NCI-H446 treated with DMSO at 0.1 percent for 48 hours (cell line): ENCODE measurements around the gene TRIM52.
"Not testable (repeated sequence)": the region's sequence is repeated elsewhere in the genome, so short reads cannot be mapped to it uniquely, and the experiment has no call there.

Experiments
- DNase-seq: peaks from one replicate; lab custom pipeline; 2025; lab: John Stamatoyannopoulos, UW

The TRIM52 gene

GRCh38 chr5:181260720-181261319, at the start of gene TRIM52:
TSS of gene TRIM52 (minus strand) at chr5:181261143. CDS start at chr5:181260813, 330 bp downstream.
- DNase-seq: no peak

DNA sequence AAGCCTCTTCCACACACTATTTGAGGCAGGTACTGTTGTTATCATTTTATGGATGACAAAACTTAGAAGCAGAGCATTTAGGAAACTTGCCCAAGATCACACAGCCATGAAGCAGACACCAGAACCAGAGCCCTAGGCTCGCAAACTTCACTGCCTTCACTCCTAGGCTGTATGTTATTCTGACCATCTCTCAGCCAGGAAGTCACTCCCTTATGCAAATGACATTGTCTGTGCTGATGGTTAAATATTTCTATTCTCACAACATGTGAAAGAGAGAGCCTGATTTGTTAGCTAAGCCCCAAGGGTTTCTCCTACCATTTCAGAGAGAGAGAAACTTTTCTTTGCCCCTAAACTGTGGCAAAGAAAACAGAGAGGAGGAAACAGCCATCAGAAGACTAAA, 26.4 kb upstream of the TRIM52 start:
- not testable (repeated sequence) for DNase-seq

DNA sequence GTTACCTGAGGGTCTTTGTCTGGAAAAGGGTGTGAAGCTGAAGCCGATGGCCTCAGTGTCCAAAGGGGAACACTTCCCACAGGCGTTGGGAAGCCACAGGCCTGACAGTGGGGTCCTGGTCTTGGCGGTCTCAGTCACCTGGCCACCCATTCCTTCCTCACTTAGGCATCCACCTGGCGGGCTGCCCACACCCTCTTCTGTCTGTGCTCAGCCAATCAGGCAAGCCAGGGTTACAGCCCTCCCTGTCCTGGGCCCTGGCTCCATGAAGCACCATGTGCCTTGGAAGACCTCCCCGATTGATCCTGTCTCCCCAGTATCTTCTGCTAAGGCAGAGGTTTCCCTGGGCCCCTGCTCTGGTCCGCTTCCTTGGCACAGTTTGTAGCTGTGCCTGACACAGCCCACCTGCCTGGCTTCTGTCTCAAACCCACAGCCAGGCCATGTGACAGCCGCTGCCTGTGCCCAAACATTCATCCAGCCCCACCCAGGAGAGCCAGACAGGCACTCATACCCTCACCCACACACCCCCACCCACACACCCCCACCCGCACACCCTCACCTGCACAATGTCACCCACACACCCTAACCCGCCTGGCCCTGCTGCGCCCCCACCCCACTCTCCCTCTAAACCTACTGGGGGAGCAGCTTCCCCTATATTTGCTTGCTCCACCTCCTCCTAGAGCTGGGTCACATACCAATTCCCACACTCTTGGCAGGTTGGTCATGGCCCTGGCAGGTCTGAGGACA, 25.2 kb upstream of the TRIM52 start:
- DNase-seq: not testable (repeated sequence)

DNA sequence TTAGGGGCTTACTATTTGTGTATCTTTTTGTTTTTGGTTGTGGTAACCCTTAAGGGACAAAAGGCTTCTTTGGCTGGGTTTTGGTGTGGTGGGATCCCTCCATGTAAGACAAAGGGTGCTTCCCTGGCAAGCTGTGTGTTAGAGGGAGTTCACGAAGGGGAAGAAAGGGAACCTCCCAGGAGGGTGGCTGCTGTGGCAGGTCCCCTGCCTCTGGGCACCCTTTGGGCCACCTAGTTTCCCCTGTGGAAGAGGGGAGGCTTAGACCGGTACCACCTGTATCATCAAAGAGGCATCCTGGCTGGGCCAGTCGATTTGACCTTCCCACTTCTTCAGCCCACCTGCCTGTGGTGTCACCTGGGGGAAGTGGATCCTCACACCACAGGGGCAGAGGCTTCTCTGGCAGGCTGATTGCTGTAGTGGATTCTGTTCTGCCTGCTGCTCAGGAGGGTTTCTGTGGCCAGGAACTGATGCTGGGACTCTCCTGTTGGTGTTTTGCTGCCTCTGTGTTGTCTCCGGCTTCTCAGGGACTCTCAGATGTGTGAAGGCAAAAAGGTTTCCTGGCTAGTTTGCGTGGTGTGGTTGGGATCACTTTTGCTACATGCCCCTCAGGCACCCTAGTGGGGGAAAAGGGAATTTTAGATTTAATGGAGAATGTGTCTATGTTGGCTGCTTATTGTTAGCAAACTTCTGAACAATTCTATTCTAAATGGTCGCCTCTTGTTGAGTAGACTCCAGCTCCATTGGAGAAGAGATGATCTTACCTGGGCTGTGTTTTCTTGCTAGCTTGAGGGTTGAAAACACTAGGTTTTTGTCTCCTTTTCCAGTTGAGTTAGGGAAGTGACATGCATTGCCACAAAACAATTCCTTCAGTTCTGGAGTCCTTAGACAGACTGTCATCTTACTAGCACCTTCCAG, 23.2 kb upstream of the TRIM52 start:
- not testable (repeated sequence) for DNase-seq

GRCh38 chr5:181283347-181283746, 22.4 kb upstream of the TRIM52 start:
- no peak for DNase-seq

DNA sequence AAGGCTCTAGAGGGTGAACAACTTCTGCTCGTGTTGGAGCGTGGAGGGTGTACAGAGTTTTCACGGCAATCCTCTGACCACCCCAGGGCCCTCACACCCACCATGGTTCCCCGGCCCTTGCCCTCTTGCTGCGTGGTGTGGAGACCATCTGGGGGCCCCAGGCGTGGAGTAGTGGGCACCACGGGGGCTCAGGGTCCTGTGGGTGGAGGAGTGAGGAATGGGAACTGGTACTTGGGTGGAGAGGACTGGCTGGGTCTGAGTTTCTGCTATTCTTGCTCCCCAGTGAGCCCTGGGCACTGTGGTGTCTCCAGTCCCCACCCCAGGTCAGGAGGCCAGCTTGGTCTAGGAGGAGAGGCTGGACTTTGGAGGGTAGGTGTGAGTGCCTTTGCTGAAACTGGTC, 21.9 kb upstream of the TRIM52 start:
- no peak for DNase-seq

DNA sequence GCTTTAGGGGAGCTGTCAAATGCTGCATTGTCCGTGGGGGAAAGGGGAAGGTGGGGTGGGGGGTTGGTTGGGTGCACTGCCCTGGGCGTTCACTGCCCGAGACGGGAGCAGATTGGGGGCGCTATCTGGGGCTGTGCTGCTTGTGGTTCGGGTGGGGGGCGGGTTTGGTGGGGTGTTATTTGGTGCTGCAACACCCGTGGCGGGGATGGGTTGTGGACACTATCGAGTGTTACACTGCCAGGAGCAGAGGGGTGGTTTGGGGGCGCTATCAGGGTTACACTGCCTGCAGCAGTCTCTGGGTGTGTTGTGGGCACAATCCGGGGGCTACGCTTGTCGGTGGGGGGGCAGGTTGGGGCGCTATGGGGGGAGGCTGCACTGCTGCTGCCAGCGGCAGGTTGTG, 21.5 kb upstream of the TRIM52 start:
- DNase-seq: not testable (repeated sequence)

DNA sequence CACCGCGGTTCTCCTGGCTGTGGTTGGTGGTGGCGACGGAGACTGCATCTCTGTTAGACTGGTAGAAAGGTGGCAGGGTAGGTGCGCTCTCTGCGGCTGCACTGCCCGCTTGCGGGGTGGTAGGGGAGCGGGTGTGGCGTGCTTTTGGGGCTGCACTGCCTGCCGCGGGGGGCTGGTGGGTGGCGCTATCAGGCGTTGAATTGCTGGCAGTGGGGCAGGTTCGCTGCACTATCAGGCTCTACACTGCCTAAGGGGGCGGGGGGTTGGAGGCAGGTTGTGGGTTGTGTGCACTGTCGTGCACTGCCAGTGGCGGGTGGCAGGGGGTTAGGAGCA, 21.0 kb upstream of the TRIM52 start:
- DNase-seq: no peak

GRCh38 chr5:181281077-181281983, 20.4 kb upstream of the TRIM52 start:
- DNase-seq: no peak

GRCh38 chr5:181280251-181280762, 19.4 kb upstream of the TRIM52 start:
- DNase-seq: no peak

GRCh38 chr5:181273433-181273744, 12.4 kb upstream of the TRIM52 start:
- not testable (repeated sequence) for DNase-seq

DNA sequence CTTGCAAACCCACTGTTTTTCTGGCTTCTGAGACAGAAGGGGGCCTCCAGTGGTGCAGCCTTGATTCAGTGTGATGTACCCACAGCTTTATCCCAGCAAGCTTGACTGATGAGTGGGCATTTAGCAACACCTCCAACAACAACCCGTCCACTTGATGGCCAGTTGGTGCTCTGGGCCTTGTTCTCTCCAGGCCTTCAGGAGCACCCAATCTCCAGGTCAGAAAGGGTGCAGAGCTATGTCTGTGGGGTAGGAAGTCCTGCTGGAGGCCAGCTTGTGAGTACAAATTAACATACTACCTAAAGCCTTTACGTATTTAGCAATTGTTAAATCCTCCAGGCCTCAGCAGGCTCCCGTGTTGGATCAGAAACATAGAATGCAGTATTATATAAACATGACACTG, 10.1 kb upstream of the TRIM52 start:
- no peak for DNase-seq

DNA sequence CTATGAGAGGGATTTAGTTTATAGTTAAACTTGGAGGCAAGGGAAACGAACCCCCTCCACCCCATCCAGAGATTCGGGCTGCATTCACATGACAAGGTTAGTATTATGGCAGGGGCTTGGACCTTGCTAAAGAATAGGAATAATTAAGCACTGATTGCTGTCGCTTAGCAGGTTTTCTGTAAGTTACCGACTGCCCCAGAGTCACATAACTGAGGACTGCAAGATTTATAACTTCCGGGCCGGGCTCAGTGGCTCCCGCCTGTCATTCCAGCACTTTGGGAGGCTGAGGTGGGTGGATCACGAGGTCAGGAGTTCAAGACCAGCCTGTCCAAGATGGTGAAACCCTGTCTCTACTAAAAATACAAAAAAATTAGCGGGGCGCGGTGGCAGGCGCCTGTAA, 7.0 kb upstream of the TRIM52 start:
- DNase-seq: not testable (repeated sequence)

DNA sequence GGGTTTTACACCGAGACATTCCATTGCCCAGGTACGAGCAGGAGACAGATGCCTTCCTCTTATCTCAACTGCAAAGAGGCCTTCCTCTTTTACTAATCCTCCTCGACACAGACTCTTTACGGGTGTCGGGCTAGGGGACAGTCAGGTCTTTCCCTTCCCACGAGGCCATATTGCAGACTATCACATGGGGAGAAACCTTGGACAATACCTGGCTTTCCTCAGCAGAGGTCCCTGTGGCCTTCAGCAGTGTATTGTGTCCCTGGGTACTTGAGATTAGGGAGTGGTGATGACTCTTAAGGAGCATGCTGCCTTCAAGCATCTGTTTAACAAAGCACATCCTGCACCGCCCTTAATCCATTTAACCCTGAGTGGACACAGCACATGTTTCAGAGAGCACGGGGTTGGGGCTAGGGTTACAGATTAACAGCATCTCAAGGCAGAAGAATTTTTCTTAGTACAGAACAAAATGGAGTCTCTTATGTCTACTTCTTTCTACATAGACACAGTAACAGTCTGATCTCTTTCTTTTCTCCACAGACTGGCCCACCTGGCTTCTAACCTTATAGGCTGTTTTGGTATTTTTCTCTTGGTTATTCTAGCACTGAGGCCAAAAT, 6.5 kb upstream of the TRIM52 start:
- DNase-seq: not testable (repeated sequence)

GRCh38 chr5:181265092-181265671, 4.2 kb upstream of the TRIM52 start:
- no peak for DNase-seq

DNA sequence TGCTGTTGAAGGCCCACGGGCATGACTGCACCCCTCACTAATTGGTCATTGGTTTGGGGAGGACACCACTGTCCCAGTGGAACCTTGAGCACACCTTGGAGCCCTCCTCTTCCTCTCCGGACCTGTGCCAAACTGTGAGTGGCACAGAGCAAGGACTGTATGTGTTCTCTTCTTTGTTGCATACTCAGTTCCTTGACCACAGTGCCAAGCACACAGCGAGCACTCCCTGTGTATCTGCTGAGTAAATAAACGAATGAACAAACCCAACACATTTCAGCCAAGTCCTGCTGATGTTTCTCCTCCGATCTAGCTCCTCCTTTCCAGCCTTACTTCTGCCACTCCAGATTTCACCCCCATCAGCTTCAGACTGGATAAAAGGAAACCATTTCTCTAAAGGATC, 2.7 kb upstream of the TRIM52 start:
- DNase-seq: no peak

DNA sequence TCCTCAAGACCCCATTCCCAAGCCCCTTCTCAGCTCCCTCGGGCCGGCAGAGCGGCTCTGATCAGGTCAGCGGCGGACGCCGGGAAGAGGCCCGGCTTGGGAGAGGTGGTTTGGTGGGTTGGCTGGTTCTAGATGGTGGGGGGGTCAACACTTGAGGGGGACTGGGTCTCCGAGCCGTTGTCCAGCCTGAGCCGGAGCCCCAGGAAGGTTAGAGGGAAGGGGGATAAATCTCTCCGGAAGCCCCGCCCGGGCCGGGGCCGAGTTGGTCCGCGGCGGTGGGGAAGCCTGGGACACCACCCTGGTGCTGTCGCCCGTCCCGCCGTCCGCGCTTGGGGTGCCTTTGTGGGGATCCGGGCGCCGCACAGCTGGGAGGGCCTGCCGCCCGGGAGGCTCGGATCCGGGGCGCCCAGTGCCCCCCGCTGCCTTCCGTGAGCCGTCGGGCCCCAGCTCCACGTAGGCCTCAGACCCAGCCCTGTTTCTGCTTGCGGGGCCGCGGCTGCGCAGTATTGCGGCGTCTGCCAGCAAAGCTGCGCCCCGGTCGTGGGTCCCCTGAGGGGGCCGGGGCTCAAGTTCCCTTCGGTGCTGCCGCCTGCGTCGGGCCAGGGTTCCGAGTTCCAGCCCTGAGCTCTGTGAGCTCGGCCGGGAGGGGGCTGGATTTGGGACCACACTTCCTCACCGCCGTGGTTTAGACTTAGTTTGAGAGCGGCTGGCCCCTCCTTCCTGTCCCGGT, 542 bp upstream of the TRIM52 start:
- DNase-seq: no peak

- no peak for DNase-seq
These were observed 796 bp downstream of the TRIM52 start for GRCh38 chr5:181259974-181260719.

DNA sequence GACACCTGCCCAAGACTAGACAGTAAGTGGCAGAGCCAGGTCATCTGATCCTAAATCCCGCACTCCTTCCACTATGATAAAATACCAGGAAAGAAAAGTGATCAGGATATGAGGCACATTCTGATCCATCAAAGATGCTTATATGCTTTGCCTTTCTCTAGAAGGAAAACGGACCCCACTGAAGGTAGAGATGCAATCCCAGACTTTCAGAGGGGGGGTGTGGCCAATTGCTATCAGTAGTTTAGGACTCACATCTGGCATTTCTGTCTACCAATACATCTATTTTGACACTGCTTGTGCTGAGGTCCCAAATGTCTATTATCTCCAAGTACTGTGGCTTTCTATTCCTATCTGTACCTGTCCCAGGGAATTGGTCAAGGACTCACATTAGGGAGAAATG, 1.7 kb downstream of the TRIM52 start:
- DNase-seq: no peak
